GM10266 (cell line): ENCODE measurements around the gene HSD3B2.

Source experiments
- DNase-seq: peaks from one replicate; pipeline ENCODE4 v3.0.0; 2012; ENCODE audit errors: extremely low spot score
- TF ChIP-seq, protein P1 (sequence below): IDR thresholded peaks from 2 replicates; pipeline ENCODE4 v1.5.1; 2012; ENCODE audit warnings: mild to moderate bottlenecking, low read depth; ENCODE audit not compliant: control insufficient read depth, insufficient read depth; ENCODE audit errors: missing control alignments

Gene HSD3B2

DNA sequence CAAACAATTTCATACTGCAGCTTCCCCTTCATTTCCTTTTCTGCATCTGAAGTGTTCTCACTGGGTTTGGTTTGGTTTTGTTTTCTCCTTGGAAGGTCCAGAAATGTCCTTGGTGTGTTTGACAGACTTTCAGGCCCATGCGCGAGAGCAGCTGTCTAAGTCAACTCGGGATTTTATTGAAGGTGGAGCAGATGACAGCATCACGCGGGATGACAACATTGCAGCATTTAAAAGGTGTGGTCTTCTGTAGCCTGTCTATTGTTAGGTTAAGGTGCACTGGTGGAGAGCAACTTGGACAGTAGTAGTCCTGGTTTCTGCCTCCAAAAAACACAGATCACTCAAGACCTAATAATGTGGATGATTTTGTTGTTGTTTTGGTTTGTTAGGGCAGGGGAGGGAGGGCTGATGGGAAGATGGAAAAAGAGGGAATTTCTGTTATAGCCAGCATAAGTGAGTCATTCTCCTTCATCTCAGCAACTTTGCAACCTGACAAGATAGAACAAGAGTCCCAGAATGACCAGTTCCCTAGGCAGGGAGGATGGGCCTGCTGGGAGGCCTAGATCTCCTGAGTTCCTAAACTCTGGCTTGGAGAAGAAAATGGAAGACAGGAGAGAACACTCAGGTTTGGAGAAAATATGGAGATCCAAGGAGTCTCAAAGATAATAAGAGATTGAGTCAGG lies 33.8 kb upstream of the HSD3B2 start:
- TF ChIP-seq, protein P1, sequence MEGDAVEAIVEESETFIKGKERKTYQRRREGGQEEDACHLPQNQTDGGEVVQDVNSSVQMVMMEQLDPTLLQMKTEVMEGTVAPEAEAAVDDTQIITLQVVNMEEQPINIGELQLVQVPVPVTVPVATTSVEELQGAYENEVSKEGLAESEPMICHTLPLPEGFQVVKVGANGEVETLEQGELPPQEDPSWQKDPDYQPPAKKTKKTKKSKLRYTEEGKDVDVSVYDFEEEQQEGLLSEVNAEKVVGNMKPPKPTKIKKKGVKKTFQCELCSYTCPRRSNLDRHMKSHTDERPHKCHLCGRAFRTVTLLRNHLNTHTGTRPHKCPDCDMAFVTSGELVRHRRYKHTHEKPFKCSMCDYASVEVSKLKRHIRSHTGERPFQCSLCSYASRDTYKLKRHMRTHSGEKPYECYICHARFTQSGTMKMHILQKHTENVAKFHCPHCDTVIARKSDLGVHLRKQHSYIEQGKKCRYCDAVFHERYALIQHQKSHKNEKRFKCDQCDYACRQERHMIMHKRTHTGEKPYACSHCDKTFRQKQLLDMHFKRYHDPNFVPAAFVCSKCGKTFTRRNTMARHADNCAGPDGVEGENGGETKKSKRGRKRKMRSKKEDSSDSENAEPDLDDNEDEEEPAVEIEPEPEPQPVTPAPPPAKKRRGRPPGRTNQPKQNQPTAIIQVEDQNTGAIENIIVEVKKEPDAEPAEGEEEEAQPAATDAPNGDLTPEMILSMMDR: no peak
- no peak for DNase-seq

DNA sequence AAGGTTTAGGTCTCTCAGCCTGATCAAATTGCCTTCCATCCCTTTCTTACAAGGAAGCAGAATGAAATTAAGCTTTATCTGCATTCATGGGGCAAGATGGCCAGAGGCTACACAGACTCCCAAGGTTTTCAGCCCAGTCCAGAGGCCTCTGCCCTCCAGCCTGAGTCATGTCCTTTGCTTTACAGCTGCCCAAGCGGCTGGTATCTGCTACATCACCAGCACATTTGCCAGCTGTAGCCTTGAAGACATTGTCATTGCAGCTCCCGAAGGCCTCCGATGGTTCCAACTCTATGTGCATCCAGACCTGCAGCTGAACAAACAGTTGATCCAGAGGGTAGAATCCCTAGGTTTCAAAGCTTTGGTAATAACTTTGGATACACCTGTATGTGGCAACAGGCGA lies 30.4 kb upstream of the HSD3B2 start:
- DNase-seq: no peak
- TF ChIP-seq, protein P1: no peak

DNA sequence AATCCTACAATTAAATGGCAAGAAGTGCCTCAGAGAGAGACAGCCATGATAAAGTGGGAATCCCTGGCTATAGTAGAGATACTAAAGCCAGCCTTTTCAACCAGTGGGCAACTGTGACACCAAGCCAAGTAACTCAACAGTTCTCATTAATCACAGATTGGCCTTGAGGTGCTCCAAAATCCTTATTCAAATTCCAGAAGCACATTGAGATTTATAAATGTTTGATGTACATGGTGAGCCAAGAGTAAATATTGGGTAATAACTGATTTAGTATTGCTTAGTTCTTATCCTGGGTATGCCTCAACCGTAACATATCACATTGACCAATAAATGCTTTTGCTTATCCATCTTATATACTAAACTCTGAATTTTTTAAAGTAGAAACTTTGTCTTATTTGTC lies 29.3 kb upstream of the HSD3B2 start:
- TF ChIP-seq, protein P1: no peak
- DNase-seq: no peak

DNA sequence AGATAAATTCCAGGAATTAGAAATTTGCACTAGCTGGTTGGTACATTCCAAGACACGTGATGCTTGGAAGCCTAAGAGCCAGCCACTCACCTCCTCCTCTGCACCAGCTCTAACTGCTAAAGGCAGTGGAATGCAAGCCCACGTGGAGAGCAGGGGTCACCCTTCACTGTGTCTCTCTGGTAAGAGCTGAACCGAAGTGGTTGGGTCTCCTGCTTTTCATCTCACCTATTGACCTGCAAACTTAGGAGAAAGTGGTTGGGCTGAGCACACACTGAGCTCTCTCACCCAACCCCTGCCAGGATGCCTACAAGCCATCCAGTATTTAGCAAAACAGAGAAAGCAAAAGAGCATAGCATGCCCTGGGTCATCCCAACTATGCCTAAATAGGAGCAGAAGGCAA lies 27.1 kb upstream of the HSD3B2 start:
- DNase-seq: no peak
- TF ChIP-seq, protein P1: no peak

DNA sequence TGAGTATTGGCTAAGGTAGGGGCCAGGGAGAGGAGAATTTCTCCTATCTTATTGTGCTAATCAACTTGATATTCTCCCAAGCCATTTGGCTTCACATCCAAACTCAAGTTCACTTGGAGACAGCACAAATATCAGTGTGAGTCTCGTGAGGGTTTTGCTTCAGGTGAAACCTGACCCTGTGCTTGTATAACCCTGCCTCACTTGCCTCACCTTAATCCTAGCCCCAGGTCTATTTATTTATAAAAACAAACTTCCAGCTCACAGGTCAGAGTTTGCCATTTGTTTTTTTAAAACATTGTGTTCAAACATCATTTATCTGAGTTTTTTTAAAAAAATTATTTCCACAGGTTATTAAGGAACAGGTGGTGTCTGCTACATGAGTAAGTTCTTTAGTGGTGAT lies 26.5 kb upstream of the HSD3B2 start:
- TF ChIP-seq, protein P1: no peak
- DNase-seq: no peak

DNA sequence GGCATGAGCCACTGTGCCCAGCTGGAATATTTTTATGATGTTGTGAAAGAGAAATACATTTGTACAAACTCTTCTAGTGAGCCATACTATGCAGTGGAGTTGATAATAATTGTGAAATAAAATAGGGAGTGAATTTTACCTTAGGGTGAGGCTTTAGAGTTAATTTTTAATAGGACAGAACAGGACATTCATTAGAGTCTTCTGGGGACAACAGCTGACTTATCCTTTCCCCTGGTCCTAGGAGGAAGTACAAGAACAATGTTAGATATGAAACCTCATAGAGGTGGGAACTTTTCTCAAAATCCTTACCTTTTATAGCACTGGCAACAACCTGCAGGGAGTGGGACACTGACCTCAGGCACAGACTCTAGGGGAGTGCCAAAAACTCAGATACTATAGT lies 24.4 kb upstream of the HSD3B2 start:
- TF ChIP-seq, protein P1: no peak
- no peak for DNase-seq

DNA sequence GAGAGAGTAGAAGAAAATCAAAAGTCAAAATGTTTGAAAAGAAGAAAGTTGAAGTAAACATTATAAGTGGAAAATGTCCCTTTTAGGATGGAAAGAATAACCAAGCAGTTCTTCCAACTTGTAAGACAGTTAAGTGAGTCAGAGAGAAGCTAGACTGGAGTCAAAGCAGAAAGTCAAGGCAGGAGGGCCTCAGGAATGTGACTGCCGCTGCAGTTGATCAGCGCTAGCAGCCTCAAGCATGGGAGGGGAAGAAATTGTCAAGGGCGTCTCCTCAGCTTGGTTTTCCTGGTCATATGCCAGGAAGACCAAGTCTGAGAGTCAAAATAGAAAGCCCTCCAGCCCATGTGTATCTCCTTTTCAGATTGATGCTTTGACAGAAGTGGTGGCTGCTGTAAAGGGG lies 23.2 kb upstream of the HSD3B2 start:
- no peak for DNase-seq
- TF ChIP-seq, protein P1: no peak
